Neutrophil (primary cell): ENCODE measurements around the gene LZTS2.

Source experiments
- H3K27ac ChIP-seq: fragments of 200-600 bp; sonication (generic); 2 replicates; pipeline ENCODE4 v1.5.1; 2016; ENCODE audit warnings: mild to moderate bottlenecking, moderate library complexity
- H3K27me3 ChIP-seq: fragments of 200-600 bp; sonication (generic); 2 replicates; pipeline ENCODE4 v1.6.0; 2016; ENCODE audit warnings: mild to moderate bottlenecking
- H3K36me3 ChIP-seq: fragments of 200-600 bp; sonication (generic); 2 replicates; pipeline ENCODE4 v1.5.1; 2017
- H3K4me1 ChIP-seq, 2 experiments: fragments of 200-600 bp in 1 of 2; sonication (generic) in 1 of 2; 1 replicate in 1 of 2; 2 replicates in 1 of 2; pipeline versions ENCODE4 v1.5.1 to v1.6.1; 2013 to 2016; ENCODE audit warnings: low read depth in 1 of 2, low read length in 1 of 2, mild to moderate bottlenecking in 1 of 2, moderate library complexity in 1 of 2; ENCODE audit not compliant: control insufficient read depth in 1 of 2, insufficient read depth in 1 of 2
- H3K4me3 ChIP-seq, 2 experiments: fragments of 200-600 bp in 1 of 2; sonication (generic) in 1 of 2; 1 replicate in 1 of 2; 2 replicates in 1 of 2; pipeline ENCODE4 v1.5.1; 2013 to 2016; ENCODE audit warnings: low read depth in 1 of 2, low read length in 1 of 2, mild to moderate bottlenecking in 1 of 2, moderate library complexity in 1 of 2
- H3K9me3 ChIP-seq: fragments of 200-600 bp; sonication (generic); 2 replicates; pipeline ENCODE4 v1.5.1; 2016
- TF ChIP-seq, protein P1 (sequence below): fragments of 200-600 bp; sonication (generic); IDR thresholded peaks from 2 replicates; pipeline ENCODE4 v1.5.1; 2016; ENCODE audit warnings: antibody characterized with exemption

Gene LZTS2

DNA sequence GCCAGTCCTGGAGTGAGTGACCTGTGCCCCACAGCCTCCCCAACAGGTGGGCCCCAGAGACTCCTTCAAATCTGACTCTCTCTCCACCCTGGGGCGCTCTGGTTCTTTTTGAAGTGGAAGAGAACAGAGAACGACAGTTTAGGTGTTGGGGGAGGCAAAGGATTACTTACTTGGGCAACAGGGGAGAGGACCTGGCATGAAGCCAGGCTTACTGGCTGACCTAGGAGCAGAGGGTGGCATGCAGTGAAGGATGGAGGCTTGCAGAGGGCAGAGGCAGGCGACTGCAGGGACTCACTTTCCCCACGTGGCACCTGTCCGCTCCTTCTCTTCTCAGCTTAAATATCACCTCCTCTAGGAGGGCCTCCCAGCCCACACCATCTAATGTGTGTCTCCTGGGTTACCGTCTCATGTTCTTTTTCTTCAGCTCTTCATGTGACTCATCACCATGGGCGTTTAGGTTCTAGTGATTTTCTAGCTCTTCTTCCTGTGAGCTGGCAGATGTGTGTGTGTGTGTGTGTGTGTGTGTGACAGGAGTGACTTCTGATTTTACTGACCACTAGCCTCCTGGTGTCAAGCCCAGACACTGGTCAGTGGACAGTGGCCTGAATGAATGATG lies 15.5 kb downstream of the LZTS2 start:
- H3K4me1 ChIP-seq: peaks cover 0 to 14% of the 10 kb centered on the region in 2 experiments
- H3K27me3 ChIP-seq: peaks cover 52% of the 10 kb centered on the region
- H3K36me3 ChIP-seq: no peaks in the 10 kb centered on the region
- H3K27ac ChIP-seq: no peak overlapping the region
- TF ChIP-seq, protein P1, sequence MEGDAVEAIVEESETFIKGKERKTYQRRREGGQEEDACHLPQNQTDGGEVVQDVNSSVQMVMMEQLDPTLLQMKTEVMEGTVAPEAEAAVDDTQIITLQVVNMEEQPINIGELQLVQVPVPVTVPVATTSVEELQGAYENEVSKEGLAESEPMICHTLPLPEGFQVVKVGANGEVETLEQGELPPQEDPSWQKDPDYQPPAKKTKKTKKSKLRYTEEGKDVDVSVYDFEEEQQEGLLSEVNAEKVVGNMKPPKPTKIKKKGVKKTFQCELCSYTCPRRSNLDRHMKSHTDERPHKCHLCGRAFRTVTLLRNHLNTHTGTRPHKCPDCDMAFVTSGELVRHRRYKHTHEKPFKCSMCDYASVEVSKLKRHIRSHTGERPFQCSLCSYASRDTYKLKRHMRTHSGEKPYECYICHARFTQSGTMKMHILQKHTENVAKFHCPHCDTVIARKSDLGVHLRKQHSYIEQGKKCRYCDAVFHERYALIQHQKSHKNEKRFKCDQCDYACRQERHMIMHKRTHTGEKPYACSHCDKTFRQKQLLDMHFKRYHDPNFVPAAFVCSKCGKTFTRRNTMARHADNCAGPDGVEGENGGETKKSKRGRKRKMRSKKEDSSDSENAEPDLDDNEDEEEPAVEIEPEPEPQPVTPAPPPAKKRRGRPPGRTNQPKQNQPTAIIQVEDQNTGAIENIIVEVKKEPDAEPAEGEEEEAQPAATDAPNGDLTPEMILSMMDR: no peak
- H3K4me3 ChIP-seq: no peak overlapping the region
- H3K9me3 ChIP-seq: no peaks in the 10 kb centered on the region

DNA sequence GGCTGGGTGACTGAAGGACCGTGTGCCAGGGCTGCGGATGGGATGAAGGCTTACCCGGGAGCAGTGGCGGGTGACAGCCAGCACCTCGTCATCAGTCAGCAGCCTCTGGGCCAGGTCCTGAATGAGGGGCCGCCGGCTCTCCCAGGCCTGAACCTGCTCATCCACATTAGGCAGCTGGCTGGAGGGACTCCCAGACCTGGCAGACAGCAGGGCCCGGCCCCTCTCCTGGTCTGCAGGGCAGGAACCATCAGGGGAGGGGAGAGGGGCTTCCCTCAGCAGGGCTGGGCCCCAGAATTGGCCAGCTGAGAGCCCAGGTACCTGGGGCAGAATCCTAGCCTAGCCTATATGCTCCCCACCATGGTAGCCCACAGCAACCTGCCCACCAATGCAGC lies 16.0 kb downstream of the LZTS2 start:
- Histone ChIP-seq H3K27me3 (peaks cover 57% of the 10 kb centered on the region), H3K4me1 (peaks cover 0 to 14% of the 10 kb centered on the region in 2 experiments), H3K4me3 (no peak overlapping the region), H3K9me3 (no peaks in the 10 kb centered on the region), H3K27ac (no peak overlapping the region), H3K36me3 (no peaks in the 10 kb centered on the region)
- TF ChIP-seq, protein P1: no peak

DNA sequence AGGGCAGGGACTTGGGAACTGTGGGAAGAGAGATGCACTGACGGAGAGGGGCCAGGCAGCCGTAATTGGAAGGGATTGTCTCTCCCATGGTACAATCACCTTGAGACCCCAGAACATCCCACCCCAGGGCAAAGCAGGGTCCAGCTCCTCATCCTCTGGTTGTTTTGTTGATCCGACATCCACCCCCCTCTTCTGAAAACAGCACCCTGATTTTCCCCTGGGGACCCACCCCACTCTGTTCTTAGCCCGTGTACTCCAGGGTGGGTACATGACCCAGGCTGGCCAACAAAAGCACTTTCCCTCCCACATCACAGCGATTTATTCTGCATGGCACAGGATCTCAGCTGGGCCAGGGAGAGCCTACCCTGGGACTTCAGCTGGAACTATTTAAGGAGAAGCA lies 17.2 kb downstream of the LZTS2 start:
- Histone ChIP-seq H3K4me3 (no peak overlapping the region), H3K27ac (no peak overlapping the region), H3K36me3 (no peaks in the 10 kb centered on the region), H3K4me1 (peaks cover 0 to 14% of the 10 kb centered on the region in 2 experiments), H3K27me3 (peaks cover 59% of the 10 kb centered on the region), H3K9me3 (no peaks in the 10 kb centered on the region)
- TF ChIP-seq, protein P1: no peak

DNA sequence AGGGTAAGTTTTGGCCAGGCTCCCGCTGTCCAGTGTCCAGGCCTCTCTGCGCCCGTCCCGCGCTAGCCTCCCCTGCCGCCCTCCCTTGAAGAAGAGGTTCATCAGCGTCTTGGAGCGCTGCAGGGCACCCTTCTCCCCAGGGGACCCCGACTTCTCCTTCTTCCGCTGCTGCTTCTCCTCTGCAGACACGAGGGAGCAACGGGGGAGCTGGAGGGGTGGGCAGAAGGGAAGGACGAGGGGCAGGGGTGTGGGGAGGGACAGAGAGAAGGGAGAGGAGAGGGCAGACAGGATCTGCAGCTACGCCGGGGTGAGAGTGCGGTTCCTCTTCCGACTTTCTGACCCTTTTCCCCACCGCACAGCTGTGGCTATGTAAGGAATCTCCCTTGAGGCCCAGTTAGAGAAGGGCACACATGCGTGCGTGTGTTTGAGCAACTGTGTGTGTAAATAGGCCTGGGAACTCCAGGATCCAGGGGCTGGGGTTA lies 18.6 kb downstream of the LZTS2 start:
- H3K27me3 ChIP-seq: peaks cover 57% of the 10 kb centered on the region
- no peak overlapping the region for H3K4me3 ChIP-seq
- no peak overlapping the region for H3K27ac ChIP-seq
- no peaks in the 10 kb centered on the region for H3K9me3 ChIP-seq
- TF ChIP-seq, protein P1: no peak
- peaks cover 0 to 14% of the 10 kb centered on the region in 2 experiments for H3K4me1 ChIP-seq
- H3K36me3 ChIP-seq: no peaks in the 10 kb centered on the region

DNA sequence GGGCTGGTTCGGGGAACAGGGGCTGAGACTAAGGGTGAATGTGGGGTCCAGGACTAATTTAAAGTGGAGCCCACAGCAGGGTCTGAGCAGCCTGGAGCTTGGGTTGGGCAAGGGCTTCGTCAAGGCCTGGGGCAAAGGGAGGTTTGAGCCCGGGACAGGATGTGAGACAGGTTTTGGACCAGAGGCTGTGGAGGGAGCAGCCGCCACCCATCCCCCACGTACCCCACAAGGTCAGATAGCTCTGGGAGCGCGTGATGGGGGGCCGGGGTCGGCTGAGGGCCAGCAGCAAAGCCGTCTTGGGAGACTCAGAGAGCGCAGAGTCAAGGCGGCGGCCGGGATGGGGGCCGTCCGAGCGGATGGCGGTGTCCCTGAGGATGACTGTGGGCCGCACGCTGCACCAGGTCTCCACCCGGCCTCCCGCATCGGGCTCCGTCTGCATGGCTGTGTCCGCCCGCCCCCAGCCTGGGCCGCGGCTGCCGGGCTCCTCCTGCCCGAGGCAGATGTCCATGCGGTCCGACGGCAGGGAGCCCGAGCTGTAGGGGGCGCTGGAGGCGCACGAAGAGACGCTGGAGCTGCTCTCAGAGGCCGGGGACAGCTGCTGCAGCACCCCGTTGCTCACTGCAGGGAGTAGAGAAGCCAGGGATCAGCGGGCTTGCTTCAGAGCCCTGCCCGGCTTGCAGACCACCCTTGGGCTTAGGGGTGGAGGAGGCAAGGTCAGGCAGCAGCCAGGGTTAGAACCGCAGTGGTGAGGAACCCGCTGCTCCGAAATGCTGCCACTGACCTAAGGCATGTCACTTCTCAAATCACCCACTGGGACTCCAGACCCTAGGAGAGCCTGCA lies 19.2 kb downstream of the LZTS2 start:
- H3K4me3 ChIP-seq: no peak overlapping the region
- H3K27ac ChIP-seq: no peak overlapping the region
- H3K27me3 ChIP-seq: peaks cover 54% of the 10 kb centered on the region
- TF ChIP-seq, protein P1: peak; percentile 35
- no peaks in the 10 kb centered on the region for H3K36me3 ChIP-seq
- H3K9me3 ChIP-seq: no peaks in the 10 kb centered on the region
- H3K4me1 ChIP-seq: peaks cover 0 to 14% of the 10 kb centered on the region in 2 experiments
